Testis (tissue), 3 donors: ENCODE data around the gene MOB2. TPM values are rescaled to one million over a fixed set of nuclear protein-coding genes. Genes with fewer than 3 reads are reported as not detected.

Experiments
- DNase-seq: peaks from one replicate; pipeline ENCODE4 v3.0.0-alpha.2; 2019
- H3K27ac ChIP-seq, 2 donors: fragments of 200-600 bp; sonication (generic); one replicate each; pipeline ENCODE4 v1.5.1; 2019
- H3K27me3 ChIP-seq: fragments of 200-600 bp; sonication (generic); one replicate; pipeline ENCODE4 v1.5.1; 2019
- H3K36me3 ChIP-seq: fragments of 200-600 bp; sonication (generic); one replicate; pipeline ENCODE4 v1.5.1; 2017; ENCODE audit warnings: low read depth; ENCODE audit errors: missing control alignments
- H3K4me1 ChIP-seq: fragments of 200-600 bp; sonication (generic); one replicate; pipeline ENCODE4 v1.5.1; 2019
- H3K4me3 ChIP-seq, 2 donors: fragments of 200-600 bp; sonication (generic); one replicate each; pipeline ENCODE4 v1.5.1; 2017 to 2019
- H3K9me3 ChIP-seq: fragments of 200-600 bp; sonication (generic); one replicate; pipeline ENCODE4 v1.5.1; 2017
- CTCF ChIP-seq, 3 experiments: fragments of 450-650 bp in 2 of 3; fragments of 200-600 bp in 1 of 3; sonication (generic) in 1 of 3; IDR thresholded peaks; one replicate each; pipeline ENCODE4 v1.5.1; 2016 to 2019; ENCODE audit warnings: antibody characterized with exemption in 3 of 3, mild to moderate bottlenecking in 2 of 3, moderate library complexity in 1 of 3
- POLR2A ChIP-seq: fragments of 450-650 bp; IDR thresholded peaks from one replicate; pipeline ENCODE4 v1.6.1; 2017; ENCODE audit warnings: antibody characterized with exemption, mild to moderate bottlenecking, moderate library complexity
- WGBS, 2 donors: methylation state at CpG; one replicate each; pipeline ENCODE4 v1.1.5; 2018; 5-methylcytosine and 5-hydroxymethylcytosine counted together
- intact Hi-C: fragments of 100-400 bp; cut with DNase I; formaldehyde crosslinking; loops from one replicate; pipeline ENCODE4 v1.15.1; 2023; ENCODE audit warnings: low total_unique reads
- polyA plus RNA-seq: library from polyadenylated mRNA; stranded (reverse); fragments of 350-450 nt; fragmentation: Illumina TruSeq; extraction: RNeasy Lipid Tissue Mini Kit (QIAGEN cat#74804); gene quantifications from one replicate; pipeline ENCODE4 v1.2.3, GENCODE V29; 2014; ENCODE audit warnings: low read depth, low replicate concordance; ENCODE audit not compliant: insufficient read depth
- total RNA-seq, 2 donors: library from RNA; depleted of rRNA; stranded (reverse); fragments of >200 nt; gene quantifications; one replicate each; pipeline ENCODE4 v1.2.3, GENCODE V29; 2016

The MOB2 gene
- total and polyA plus RNA-seq, 3 donors from 2014 or later, result 41.5 to 57.7 (median 46.8) TPM

- peaks cover 6% of the 10 kb centered on the region for H3K4me1 ChIP-seq
Measured at GRCh38 chr11:1456596-1457325, 29.8 kb downstream of the MOB2 start.

GRCh38 chr11:1456176-1456575 is 30.4 kb downstream of the MOB2 start:
- intact Hi-C loops, result no loop called here
- TF ChIP-seq POLR2A, result no peak
- no peak for TF ChIP-seq CTCF (IDR thresholded peaks at IDR 0.05)
- peaks cover 6% of the 10 kb centered on the region for H3K4me1 ChIP-seq
- no peaks in the 10 kb centered on the region for H3K27me3 ChIP-seq
- no peaks in the 10 kb centered on the region for H3K9me3 ChIP-seq
- DNase-seq, result no peak
- WGBS, 2 donors, result 58 to 69% methylated on average over 12 to 22 of the region's 22 CpGs
- no peak overlapping the region for H3K4me3 ChIP-seq
- no peak overlapping the region for H3K27ac ChIP-seq
- H3K36me3 ChIP-seq, result no peaks in the 10 kb centered on the region

More at GRCh38 chr11:1456596-1457325, 29.8 kb downstream of the MOB2 start:
- no peak for DNase-seq
- no peaks in the 10 kb centered on the region for H3K36me3 ChIP-seq
- no peaks in the 10 kb centered on the region for H3K9me3 ChIP-seq
- 89 to 100% methylated on average over 2 to 40 of the region's 44 CpGs for WGBS, 2 donors
- no peak overlapping the region for H3K27ac ChIP-seq
- H3K4me3 ChIP-seq, result no peak overlapping the region
- TF ChIP-seq CTCF (IDR thresholded peaks at IDR 0.05) (no peak), POLR2A (no peak)
- intact Hi-C loops, result no loop called here
- H3K27me3 ChIP-seq, result no peaks in the 10 kb centered on the region

- DNase-seq, result no peak
- Histone ChIP-seq H3K27ac (no peak overlapping the region), H3K9me3 (no peaks in the 10 kb centered on the region), H3K4me1 (peaks cover 6% of the 10 kb centered on the region), H3K36me3 (no peaks in the 10 kb centered on the region), H3K27me3 (no peaks in the 10 kb centered on the region), H3K4me3 (no peak overlapping the region)
- intact Hi-C loops, result no loop called here
- 69 to 80% methylated on average over 2 to 5 of the region's 5 CpGs for WGBS, 2 donors
- TF ChIP-seq CTCF (IDR thresholded peaks at IDR 0.05) (no peak), POLR2A (no peak)
Measured at GRCh38 chr11:1455763-1456060, 30.9 kb downstream of the MOB2 start.

- TF ChIP-seq POLR2A (no peak), CTCF (IDR thresholded peaks at IDR 0.05) (no peak)
- no peaks in the 10 kb centered on the region for H3K36me3 ChIP-seq
- H3K4me1 ChIP-seq, result peaks cover 6% of the 10 kb centered on the region
- H3K27me3 ChIP-seq, result no peaks in the 10 kb centered on the region
- no peak for DNase-seq
- 80 to 92% methylated on average over 1 to 24 of the region's 24 CpGs for WGBS, 2 donors
- H3K9me3 ChIP-seq, result no peaks in the 10 kb centered on the region
- no peak overlapping the region for H3K27ac ChIP-seq
- H3K4me3 ChIP-seq, result no peak overlapping the region
- intact Hi-C loops, result no loop called here
Measured at GRCh38 chr11:1455032-1455762, 31.4 kb downstream of the MOB2 start.
